AG20443 (cell line): Measurements from ENCODE around the gene HRH4.

ENCODE experiments used
- DNase-seq: peaks from one replicate; pipeline ENCODE4 v3.0.0; 2012; ENCODE audit warnings: low spot score, mixed read lengths

HRH4 gene

DNA sequence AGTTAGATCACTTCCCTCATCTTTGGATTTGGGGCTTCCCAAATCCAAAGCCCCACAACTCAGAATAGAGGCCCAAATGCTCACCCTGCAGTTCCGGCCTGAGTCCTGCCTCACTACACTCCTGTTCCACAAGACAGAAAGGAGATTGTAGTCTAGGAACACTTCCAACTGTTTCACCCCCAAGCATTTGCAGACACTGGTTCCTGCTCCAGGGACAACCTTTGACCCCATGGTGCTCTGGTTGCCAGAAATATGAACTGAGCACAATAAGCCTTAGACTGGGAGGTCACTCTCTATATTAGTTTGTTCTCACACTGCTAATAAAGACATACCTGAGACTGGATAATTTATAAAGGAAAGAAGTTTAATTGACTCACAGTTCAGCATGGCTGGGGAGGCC lies 49.0 kb downstream of the HRH4 start:
- no peak for DNase-seq

DNA sequence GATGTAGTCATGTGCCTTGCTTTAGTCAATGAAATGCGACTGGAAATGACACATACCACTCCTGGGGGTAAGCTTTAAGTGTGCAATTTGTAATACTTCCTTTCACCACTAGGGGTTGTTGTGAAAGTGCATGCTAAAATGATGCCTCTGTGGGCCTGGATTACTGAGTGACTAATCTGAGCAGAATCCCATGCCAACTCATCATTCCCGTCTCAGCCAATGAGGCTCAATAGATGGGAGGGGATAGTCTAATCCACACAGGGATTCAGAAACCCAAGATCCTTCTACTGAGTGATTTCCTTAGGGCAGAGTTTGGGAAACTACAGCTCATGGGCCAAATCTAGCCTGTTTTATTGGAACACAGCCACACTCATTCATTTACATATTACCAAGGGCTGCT lies 54.0 kb downstream of the HRH4 start:
- peak; percentile 25 for DNase-seq

GRCh38 chr18:24515721-24516120 lies 55.3 kb downstream of the HRH4 start:
- DNase-seq: no peak

DNA sequence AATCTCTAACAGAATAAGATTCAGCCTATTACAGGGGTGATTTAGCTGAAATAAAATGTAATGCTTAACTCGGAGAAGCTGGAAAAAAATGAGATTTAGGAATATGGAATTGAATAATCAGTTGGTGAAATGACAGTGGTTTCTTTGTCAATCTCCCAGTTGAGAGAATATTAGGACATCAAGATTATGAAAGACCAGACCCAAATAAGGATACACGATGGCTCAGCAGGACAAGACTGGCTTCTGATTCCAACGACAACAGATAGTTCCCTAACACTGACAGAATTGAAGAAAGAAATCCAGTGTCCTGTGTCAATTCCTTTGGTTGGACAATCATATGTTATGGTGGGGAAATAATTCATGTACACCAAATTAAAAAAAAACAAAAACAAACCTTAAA lies 55.8 kb downstream of the HRH4 start:
- DNase-seq: no peak

- DNase-seq: no peak
Observed at GRCh38 chr18:24517554-24517953, 57.1 kb downstream of the HRH4 start.

DNA sequence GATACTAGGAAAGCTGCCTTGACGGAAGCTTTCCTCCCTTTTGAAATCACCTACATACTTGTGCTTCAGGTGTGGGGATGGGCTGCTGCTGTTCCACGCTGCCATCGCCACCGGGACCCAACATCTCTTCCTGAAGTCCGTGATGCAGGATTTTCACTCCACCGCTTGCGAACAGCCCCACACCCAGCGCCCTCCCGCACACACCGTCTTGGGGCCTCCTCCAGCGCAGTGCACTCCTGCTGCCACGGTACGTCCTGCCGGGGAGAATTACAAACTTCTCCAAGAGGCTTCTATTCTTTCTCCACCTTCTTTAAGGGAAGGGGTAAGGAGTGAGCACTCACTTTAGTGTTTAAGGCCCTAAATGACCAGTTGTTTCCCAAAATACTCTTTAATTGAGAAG lies 58.2 kb downstream of the HRH4 start:
- no peak for DNase-seq
